Retina (tissue), 1 donor: ENCODE measurements around the gene LTA4H.

Source experiments
- DNase-seq: peaks from one replicate; pipeline ENCODE4 v3.0.0-alpha.2; 2016

The LTA4H gene

DNA sequence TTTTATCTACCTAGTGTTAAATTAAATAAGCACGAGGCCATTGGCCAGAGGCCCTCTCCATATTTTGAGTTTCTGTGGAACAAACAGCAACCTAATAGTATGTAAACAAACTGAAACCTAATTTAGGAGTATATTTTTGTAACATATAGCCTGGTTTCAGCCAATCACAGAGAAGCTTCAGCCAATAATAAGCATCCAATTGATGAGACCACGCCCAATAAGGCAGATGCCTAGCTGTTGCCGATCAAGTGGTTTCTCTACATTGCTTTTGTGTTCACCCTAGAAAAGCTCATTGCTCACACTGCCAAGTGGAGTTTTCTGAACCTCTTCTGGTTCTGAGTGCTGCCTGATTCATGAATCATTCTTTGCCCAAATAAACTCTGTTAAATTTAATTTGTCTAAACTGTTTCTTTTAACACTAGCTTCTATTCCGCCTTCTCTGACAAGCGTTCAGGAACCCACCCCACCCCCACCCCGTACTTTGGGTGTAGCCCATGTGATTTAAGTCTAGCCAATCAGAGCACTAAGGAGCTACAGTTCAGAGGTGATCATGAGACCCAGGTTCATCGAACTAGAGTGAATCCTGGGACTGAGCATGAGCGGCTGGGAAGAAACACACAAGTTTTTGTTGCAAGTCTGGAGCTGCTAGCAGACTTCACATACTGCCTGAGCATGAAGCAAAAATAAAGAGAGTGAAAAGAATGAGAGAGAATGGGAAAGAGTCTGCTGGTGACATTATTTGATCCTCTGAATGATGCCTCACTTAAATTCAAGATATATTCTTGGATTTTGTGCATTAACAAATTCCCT lies 21.5 kb upstream of the LTA4H start:
- DNase-seq, result no peak

DNA sequence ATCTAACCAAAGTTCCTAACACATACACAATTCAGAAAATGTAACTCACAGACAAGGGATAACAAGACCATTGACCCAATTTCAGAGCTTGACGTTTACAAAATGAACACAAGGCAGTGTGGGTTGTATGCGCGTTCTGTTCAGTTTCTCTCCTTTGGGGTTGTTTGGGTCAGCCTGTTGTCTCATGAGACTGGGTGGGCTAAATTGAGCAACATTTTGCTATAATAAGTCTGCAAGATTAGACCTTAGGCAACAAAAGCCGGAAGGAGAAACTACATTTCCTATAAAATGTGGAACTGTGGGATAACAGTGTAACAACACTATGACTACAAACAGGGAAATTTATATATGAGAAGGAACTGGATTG lies 18.8 kb upstream of the LTA4H start:
- no peak for DNase-seq

DNA sequence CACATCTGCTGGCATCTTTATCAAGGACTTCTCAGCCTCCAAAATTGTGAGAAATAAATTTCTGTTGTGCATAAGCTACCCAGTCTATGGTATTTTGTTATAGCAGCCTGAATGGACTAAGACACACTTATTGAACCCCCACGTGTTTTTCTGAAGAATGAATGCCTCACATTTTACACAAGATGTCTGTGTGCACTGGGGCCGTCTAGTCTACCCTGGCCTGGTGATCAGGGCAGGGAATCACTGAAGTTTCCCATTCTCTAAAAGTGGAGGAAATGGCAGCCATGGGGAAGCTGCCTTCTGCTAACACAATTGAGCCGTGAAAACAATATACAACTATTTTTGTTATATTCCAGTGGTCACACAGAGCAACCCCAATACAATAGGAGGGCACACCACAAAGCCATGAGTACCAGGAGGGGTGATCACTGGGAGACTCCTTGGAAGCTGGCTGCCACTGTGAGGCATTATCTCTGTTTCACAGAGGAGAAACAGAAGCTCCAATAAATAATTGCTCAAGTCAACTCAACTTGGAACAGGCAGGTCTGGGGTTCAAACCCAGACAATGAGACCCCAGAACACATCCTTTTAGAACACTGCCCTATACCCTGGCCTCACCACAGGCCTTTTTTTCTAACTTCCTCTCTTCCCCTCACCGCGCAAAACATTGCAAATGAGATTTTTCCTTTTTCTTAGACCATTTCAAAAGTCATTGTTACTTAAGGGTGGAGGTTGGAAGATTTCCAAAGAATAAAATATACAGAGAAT lies 18.3 kb upstream of the LTA4H start:
- DNase-seq, result no peak

DNA sequence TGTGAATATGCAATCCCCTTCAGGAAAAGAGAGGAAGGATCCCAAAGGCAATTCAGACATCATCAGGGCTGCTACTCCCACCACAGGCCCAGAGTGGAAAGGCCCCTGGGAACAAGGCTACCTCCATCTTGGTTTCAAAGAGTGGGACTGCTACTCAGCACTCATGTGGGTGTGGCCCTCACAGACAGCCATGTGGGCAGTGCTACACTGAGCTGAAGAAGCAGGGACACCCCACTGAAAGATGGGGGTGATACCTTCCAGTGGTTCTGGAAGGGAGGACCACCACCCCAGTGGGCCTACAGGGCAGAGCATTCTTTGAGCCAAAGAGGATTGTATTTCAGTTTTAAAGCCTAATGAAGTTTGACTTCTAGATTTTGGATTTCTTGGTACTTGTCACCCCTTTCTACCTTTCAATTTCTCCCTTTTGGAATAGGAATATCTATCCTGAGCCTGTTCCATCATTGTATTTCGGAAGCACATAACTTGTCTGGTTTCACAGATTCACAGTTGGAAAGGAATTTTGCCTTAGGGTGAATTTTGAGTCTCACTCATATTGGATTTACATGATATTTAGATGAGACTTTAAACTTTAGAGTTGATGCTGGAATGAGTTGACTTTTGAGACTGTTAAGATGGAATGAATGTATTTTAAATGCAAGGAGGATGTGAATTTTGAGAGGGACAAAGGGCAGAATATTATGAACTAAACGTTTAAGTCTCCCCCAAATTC lies 16.5 kb upstream of the LTA4H start:
- DNase-seq, result no peak

- no peak for DNase-seq
Measured at GRCh38 chr12:96050139-96050538, 14.8 kb upstream of the LTA4H start.

- no peak for DNase-seq
Measured at GRCh38 chr12:96049101-96049500, 13.7 kb upstream of the LTA4H start.

- no peak for DNase-seq
Measured at GRCh38 chr12:96048393-96048969, 13.1 kb upstream of the LTA4H start.

GRCh38 chr12:96047229-96048211 lies 12.1 kb upstream of the LTA4H start:
- DNase-seq, result no peak

- no peak for DNase-seq
Measured at GRCh38 chr12:96046543-96047228, 11.3 kb upstream of the LTA4H start.

GRCh38 chr12:96045566-96045965 lies 10.2 kb upstream of the LTA4H start:
- DNase-seq, result no peak

DNA sequence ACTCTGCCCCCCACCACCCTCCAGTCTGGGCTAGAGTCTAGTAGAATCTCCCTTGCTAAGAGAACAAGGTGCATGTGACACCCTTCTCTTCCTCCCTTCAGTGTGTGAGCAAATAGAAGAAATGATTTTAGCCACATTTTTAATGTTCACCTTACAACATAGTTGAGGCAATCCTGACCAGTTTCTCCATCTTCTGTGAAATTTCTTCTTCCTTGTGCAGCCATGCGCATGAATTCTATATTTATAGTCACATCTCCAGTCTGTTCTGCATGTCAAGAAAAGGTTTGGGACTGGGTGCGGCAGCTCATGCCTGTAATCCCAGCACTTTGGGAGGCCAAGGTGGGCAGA lies 9.5 kb upstream of the LTA4H start:
- no peak for DNase-seq

- DNase-seq, result no peak
Measured at GRCh38 chr12:96044017-96044942, 8.9 kb upstream of the LTA4H start.

GRCh38 chr12:96041181-96041580 lies 5.8 kb upstream of the LTA4H start:
- DNase-seq, result no peak

DNA sequence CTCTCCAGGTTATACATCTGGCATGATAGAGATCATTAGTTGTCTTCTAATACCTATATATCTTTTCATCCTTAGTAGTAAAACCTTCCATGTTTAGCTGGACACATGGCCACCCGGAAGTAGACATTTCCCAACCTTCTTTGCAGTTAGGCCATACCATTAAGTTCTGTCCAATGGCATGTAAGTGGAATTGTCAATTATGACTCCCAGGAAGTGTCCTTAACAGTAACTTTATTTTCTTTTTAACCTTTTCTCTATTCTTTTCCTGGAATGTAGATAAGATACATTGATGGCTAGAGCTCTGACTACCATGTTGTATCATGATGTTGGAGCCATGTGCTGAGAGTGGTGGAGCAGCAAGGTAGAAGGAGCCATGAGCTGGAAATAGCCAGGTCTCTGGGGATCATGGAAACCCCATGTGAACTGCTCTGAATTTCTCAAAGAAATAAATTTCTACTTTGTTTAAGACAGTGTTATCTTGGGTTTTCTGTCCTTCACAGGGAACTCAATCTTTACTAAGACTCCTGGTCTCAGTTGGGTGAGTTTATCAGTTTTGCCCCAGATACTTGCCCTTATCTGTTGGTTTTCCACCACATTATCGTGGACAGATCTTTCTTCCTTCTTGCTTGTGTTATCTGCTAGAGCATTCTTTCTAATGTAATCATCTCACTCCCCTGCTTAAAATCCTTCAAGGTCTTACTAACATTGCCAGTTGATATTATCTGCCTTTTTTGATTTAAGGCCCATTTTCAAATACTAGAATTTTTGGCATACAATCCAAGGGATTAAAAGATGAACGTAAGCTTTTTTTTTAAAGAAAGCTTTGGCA lies 5.1 kb upstream of the LTA4H start:
- no peak for DNase-seq

- DNase-seq, result no peak
Measured at GRCh38 chr12:96039516-96039915, 4.1 kb upstream of the LTA4H start.

DNA sequence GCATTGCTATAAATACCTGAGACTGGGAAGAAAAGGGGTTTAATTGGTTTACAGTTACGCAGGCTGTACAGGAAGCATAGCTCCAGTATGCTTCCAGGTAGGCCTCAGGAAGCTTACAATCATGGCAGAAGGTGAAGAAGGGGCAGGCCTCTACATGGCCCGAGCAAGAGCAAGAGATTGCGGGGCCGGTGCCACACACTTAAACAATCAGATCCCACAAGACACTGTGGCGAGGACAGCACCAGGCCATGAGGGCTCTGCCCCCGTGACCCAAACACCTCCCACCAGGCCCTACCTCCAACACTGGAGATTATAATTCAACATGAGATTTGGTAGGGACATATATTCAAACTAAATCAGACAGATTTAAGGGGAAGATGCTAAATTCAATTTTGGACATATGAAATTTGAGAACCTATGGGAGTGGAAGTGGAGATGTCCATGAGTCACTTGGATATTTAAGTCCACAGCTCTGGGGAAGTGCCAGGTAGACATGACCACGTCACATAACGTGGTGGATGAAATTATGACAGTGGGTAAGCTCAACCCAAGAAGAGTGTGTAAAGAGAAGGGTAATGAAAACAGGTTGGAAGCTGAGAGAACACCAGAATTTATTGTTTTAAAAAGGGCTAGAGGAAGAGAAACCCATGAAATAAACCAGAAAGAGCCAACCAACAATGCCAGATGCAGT lies 1.5 kb upstream of the LTA4H start:
- DNase-seq, result no peak

DNA sequence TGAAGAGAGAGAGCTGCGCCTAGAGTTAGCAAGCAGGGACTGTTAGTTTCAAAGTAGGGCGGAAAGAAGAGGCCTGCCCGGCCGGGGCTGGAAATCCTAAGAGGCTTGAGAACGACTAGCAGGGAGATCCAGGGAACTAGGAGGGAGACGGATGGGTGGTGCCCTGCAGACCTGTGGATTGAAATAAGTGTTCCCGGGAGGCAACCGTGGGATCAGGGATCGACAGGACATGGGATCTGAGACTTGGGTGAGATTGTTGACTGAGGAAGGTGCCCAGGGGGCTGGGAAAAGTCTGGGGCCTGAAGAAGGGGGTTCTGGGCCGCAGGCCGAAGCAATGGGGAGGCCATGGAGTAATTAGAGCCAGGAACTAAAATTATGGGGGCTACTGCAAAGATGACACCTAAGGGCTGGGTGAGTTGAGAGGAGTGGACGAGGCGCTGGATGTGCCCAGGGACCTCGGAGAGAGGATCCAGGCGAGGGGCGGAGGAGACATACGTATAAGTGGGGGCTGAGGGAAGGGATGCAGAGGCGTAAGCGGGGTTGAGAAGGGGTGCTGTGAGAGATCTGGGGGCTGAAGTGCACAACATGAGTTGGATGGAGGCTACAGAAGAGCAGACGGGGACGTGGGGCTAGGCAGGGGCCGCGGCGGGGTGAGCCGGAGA lies 635 bp downstream of the LTA4H start:
- DNase-seq, result no peak
